Measurements from ENCODE around the gene DHRS9.

- no peak for TF ChIP-seq ZNF263 (CRISPR knock-in tag; IDR thresholded peaks at IDR 0.05; ENCODE audit: borderline replicate concordance)
- TF ChIP-seq CTCF (IDR thresholded peaks at IDR 0.05 in 2 of 3, conservative IDR thresholded peaks at IDR 0.05 in 1 of 3; ENCODE audit: insufficient read depth in 2 of 3, low read depth in 1 of 3, low read length in 3 of 3): no peak
- no peak for TF ChIP-seq KDM1A (IDR thresholded peaks at IDR 0.05)
- TF ChIP-seq RBM34 (IDR thresholded peaks at IDR 0.05; ENCODE audit: borderline replicate concordance, insufficient read depth, low read length): no peak
- TF ChIP-seq CREB1 (IDR thresholded peaks at IDR 0.05): no peak
- TF ChIP-seq CREB1 (CRISPR knock-in tag; IDR thresholded peaks at IDR 0.05): no peak
- no peak for TF ChIP-seq ZNF232 (CRISPR knock-in tag; IDR thresholded peaks at IDR 0.05)
- no peak for TF ChIP-seq RERE (CRISPR knock-in tag; IDR thresholded peaks at IDR 0.05; ENCODE audit: borderline replicate concordance)
- no peak for TF ChIP-seq FOXP1 (CRISPR knock-in tag; IDR thresholded peaks at IDR 0.05)
These were observed 24.2 kb downstream of the DHRS9 start for GRCh38 chr2:169093535-169093934.
